ENCODE measurements around the gene UBE2N. TPM values are rescaled to one million over a fixed set of nuclear protein-coding genes. Genes with fewer than 3 reads are reported as not detected.

UBE2N gene
- total RNA-seq, 1 experiment from 2014 or later, result 249 TPM

Small RNAs within 50 kb of the gene (small RNA-seq; reads per million reads assigned to genes)
- gene RF00019, result 0 reads per million in 2 experiments

Other genes with a start within 250 kb of the UBE2N start
- 86.0 and 86.2 TPM in 2 replicates for gene NUDT4, start 64.0 kb downstream of the UBE2N start, total RNA-seq (2014; rRNA removed; shearing (Covaris generic))
- gene MRPL42, start 25.6 kb upstream of the UBE2N start, total RNA-seq (2014; rRNA removed; shearing (Covaris generic)), result 128 TPM in 2 replicates
- 21.0 and 31.9 TPM in 2 replicates for gene SOCS2, start 130.7 kb upstream of the UBE2N start, total RNA-seq (2014; rRNA removed; shearing (Covaris generic))
- gene CRADD, start 235.4 kb upstream of the UBE2N start, total RNA-seq (2014; rRNA removed; shearing (Covaris generic)), result 23.7 and 24.4 TPM in 2 replicates